HG03342 (cell line): ENCODE measurements around the gene PLXNC1.

ENCODE experiments used
- ATAC-seq: cut with Tn5 transposase; IDR thresholded peaks from one replicate; pipeline ENCODE4 v1.9.1; 2021; ENCODE audit warnings: mild to moderate bottlenecking, moderate library complexity; ENCODE audit not compliant: unreplicated experiment

PLXNC1 gene

DNA sequence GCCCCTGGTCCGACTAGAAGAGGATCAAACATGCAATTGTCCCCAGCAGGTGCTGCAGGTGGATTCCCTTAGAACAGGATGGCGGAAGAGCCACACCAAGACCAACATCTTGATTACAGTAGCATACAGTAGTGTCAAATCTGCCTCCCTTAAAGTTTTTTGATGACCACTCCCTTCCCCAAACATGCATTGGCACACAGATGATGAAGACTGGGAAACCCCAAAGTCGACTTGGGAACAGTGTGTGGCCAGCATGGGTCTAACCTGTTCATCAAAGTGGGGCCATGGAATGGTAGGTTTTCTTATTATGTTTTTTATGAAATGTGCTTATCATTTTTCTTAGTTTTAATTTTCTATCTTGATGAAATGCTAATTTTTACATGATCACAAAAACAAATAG, 8.8 kb downstream of the PLXNC1 start:
- no peak for ATAC-seq

DNA sequence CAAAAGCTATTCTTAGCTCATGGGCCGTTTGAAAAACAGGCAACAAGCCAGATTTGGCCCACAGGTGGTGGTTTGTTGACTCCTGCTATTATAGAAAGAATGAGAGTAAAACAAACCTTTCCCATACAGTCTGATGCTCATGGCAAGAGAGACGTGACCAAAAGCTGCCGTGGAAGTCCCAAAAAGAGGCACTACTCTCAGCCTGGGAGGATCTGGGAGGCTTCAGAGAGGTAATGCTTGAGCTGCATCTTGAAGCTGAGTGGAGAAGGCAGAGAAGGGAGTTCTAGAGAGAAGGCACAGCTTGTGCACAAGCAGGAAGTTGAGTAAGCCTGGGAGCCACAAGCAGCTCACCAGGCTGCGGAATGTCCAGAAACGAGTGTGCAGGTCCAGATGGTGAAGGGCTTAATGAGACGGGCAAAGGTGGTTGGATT, 9.6 kb downstream of the PLXNC1 start:
- ATAC-seq, result peak; percentile 63

DNA sequence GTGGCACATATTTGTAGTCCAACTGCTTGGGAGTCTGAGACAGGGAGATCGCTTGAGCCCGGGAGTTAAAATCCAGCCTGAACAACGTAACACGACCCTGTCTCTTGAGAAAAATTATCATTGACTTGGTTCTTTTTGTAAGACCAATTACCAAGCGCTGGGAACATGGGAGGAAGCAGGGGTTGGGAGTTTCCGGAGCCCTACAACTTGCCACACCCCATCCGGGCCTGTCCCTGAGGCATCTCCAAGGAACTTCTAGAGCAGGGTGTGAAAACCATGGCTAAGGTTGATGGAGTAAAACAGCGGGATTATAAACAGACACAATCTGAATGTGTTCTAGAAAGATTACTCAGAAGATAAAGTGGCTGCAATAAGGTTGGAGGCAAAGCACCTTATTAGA, 10.3 kb downstream of the PLXNC1 start:
- ATAC-seq, result no peak

DNA sequence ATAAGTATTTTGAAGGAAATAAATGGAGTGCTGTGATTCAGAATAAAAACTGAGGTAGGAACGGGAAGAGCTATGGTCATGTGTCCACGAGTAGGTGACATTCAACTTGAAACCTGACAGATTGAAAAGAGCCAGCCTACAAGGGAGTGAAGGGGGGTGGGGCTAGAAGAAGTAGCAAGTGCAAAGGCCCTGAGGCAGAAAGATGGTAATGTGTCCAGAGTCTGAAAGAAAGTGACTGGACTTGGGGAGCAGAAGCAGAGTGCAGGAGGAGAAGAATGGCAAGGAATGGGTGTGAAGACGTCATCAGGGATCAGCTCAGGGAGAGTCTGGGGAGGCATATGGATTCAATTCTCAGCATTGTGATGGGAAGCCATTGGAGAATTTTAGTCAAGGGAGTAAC, 13.7 kb downstream of the PLXNC1 start:
- ATAC-seq, result no peak

DNA sequence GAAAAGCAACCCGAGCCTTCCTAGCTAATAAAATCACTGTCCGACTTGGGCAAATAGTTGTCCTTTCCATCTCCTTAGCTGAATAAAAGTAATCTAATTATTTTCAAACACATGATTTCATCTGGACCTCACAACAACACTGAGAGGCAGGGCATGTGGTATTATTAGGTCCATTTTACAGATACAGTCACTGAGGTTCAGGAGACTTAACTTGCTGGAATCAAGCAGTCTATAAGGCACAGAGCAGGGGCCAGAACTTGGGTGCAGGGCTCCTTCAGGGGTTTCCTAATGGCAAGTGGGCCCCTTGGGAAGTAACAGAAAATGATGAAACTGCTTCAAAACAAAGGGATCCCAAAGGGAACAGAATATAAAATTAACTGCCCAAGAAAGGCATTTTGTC, 15.5 kb downstream of the PLXNC1 start:
- ATAC-seq, result no peak

DNA sequence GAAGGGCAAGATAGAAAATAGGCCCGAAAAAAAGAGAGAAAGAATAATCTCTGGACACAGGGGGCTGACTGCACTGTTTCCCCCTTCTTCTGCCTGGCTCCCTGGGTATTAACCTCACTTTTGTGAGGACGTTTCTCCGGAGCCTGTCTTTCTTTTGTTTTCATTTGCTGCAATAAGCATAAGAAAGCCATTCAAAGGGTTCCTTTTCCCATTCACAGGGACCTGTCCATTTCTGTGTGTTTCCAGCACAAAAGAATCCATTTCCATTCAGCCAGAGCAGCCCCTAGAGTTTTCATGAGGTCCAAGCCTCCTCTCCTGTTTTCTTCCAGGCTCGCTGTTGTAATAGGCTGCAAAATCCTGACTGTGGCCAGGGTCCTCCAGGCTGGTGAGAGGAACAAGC, 16.8 kb downstream of the PLXNC1 start:
- no peak for ATAC-seq

DNA sequence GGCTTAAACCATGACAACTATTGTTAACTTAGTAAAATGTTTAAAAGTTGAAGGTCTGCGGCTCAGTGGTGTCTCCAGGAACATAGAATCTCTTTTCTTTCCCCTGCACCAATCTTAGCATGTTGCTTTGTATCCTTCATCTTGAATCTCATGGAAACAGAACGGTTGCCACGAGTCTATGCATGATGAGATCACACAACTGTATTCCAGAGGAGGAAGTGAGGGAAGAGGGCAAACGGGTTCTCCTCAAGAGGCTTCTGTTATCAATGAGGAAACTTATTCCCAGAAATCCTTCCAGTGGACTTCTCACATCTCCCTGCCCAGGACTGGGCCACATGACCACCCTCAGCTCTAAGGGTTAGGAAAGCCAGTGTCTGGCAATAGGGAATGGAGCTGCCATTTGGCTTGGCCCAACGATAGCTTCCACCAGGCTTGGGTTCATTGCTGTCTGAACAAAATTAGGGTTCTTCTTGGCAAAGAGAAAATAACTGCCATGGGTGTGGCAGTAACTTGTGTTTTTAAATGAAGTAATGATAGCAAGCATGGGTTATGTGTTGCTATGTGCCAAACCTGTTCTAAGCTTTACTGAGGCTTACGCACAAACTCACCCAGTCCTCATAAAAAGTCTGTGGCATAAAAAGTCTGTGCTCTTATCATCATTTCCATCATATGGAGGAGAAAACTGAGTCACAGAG, 17.4 kb downstream of the PLXNC1 start:
- no peak for ATAC-seq

DNA sequence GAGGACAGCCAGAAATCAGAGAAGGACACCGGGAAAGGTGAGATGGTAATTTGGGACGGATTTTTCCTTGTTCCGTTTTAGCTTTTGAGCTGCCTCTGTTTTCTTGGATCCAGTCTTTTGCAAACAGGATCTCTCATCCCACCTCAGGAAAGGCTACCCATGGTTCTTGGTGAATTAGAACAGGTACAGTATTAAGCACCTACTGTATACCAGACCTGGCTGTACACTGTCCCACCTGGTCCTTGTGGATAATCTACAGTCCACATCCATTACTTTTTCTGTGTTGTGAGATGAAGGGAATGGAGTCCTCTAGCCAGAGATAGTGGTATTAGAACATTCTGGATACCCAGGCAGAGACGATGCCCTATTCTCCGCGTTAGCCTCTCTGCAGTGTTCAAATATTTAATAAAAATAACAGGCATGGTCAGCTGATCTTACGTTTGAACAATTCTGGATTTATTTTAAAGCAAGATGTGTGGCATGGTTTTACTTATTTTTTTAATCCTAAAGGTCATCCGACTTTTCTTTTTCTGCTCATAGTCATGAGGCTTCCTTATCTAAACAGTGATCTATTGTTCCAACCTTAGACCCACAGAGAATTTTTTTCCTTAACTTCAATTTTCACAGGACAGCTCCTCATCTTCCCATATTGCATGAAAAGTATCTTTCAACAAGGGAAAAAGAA, 18.8 kb downstream of the PLXNC1 start:
- ATAC-seq, result no peak

DNA sequence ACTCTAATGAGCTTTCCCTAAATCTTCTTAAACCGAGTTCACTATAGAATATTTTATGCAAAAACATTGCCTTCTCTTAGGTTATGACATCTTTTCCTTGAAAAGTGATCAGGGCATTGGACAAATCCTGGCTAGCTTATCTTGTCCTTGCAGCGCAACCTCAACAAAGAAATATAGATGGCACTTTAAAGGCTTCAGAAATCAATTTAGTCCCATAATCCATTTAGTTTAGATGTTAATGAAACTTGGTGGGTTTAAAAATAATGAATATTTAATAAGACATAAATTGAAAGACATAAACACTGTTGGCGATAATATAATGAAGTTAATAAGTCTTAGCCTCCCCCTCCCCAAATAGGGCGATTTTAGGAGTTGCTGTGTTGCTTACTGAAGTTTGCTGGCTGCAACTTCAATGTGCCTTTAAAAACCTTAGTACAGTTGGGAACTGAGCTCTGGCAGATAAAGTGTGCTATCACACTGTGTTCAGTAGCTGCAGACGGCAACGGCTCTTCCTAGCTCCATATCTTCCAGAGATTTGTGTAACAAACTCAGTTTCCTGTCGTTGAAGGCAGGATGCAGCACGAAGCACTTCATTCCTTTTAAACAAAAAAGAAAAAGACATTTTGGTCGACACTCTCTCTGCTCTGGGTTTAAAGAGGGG, 19.5 kb downstream of the PLXNC1 start:
- ATAC-seq, result no peak

DNA sequence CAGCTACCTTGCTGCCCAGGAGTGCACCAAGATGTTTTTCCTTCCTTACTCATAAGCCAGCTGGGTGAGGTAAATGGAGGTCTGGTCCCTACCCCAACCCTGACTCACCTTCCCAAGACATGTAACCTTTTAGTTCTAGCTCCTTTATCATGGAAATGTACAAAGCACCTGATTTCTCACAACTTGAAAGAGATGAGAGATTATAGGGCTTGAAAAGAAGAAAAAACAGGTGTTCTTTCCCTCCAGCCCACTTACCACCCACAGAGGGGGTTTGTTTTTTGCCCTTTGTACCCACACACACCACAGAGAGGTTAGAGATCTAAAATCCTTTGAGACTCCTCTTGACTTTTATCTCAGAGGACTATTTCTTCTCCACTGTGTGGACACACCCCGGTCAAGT, 21.1 kb downstream of the PLXNC1 start:
- ATAC-seq, result no peak

DNA sequence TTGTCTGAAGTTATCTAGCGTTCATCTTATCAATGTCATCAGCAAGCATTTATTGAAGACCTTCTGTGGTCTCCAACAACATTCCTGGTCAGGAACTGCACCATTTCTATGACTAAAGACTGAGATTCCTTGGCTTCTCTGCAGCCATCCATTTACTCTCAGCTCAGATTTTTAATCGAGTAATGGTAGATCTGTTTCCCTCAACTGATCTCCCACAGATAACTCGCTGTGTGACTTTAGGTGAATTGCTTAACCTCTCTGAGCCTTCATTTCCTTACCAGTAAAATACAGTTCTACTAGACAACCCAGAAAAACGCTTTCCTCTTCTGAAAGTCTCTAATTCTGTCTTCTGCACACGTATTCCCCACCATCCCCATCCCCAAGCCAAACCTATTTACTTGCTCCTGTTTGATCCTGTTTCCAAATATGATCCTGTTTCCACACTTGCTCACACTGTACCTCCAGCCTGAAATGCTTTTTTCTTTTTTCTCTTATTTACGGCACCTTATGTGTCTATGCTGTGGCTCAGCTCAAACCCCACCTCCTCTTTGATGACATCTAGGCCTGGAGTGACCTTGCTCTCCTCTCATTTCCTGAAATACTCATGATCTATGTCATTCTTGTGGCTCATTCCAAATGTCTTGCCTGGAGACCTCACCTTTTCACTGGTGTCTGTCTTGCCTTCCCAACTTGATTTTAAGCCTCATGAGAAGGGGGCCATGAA, 21.8 kb downstream of the PLXNC1 start:
- ATAC-seq, result no peak

DNA sequence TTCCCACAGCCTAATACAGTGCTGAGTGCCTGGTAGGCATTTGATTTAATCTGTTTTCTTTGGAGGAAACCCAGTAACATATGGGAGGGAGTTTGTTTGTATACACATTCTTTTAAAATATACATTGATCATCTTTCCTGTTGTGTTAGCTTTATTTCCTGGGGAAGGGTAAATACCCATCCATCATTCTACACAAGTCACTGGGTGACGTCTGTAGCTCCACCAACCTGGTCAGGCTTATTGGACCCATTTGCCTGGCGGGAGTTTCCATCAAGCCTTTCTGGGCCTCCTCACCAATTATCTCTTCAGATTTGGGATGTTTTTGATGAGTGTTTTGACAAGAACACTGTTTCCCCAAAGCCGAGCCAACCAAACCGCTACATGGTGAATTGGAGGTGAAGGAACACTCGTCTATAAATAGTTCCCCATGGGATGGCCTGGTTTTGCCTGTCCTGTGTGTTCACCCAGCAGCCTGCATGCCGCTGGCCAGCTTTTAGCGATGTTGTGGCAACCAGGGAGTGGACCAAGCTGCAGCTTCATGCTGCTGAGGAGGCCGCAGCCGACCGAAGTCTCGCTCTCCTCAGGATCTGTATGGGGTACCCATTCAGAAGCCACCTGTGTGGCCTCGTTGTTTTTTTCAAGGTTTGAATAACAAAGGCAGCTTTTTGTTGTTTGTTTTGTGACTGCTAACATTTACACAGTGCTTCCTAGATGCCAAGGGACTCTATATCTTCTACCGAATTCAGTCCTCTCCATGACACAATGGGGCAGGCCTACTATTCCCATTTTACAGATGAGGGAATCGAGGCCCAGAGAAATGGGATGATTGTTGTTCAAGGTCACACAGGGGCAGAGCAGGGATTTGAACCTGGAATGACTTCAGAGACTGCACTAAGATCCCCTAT, 22.6 kb downstream of the PLXNC1 start:
- ATAC-seq, result no peak

DNA sequence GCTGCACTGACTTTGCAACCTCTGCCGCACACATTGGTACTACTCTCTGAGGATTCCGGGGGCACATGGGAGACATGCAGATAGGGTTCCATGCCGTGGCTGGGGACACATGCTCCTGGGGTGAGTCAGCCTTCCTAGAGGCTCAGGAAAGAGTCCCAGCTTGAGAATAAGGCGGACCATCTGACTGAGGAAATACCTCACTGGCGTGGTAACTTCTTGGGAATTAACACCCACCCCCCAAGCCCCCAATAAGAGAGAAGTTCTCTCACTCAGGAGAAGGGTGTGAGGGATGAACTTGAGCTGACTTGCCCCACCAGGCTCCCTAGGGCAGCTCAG, 23.2 kb downstream of the PLXNC1 start:
- ATAC-seq, result no peak

DNA sequence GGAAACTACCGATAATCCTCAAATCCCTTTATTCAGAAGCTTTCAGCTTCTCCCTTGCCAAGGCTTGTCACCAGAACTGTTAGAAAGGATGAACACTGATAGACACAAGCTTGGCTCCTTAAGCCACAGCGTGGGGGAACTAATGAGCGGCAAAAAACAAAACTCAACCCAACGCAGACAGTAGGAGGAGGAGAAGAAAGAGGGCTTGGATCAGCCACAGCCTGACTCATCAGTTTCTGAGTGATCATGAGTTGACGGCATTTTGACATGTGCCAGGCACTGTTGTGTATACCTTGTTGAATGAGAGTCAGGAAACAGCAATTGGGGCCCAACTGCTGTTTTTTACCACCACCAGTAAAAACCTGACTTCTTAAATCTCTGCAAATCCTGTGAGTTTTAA, 23.7 kb downstream of the PLXNC1 start:
- ATAC-seq, result no peak

DNA sequence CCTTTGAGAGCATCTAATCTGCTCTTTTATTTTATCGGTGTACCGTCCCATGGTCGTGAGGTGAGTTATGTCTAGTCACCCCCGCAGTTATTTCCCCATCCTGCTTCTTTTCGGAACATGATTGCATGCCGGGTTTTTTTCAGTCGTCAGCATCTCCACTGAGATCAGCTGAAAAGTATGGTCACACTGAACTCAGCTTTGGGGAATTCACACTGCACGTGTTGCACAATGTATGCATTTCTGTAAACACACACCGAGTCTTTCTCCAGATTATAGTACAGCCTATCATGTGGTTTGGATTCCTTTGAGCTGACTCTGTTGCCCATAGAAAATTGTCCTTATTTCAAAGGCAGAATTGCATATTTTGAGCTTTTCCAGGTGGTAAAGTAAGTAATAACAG, 24.6 kb downstream of the PLXNC1 start:
- no peak for ATAC-seq

DNA sequence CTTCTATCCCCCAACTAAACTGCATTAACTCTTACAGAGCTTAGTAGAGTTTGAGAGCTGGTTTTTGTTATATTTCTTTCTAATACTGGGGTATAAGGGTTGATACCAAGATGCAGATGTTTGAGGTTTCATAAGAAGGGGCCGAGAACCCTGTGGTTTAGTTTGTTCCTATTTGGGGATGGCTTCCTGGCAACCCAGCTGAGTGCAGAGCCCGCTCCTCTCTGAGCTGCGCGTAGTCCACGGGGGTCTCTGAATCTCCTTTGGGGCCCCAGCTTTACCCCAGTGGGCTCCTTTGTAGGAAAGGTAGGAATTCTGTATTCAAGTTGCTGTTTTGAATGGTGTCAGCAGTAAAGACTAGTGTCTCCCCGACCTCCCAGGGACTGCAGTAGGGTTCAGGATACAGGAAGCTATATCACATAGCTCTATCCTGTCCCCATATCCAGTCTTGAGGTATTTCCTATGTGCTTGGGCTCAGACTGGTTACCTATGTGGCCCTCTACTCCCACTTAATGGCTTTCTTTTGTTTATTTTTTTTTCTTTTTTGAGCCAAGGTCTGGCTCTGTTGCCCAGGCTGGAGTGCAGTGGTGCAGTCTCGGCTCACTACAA, 25.4 kb downstream of the PLXNC1 start:
- peak; percentile 48 for ATAC-seq

DNA sequence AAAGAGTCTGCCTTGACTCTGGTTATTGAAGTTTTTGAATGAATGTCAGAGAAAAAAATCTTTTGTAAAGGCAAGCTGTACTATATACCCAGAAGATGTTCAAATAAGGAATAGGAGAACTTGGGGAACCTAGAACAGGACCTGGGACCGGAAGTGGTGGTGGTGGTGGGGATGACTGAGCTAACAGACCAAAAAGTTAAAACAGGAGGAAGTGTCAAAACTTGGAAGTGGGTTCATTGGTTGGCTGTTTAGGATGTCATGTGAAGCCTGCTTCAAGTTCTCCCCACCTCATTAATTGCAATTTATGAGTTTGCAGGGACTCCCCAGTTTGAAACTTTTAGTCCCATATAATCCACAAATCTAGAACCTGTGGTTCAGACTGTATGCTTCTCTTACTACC, 26.2 kb downstream of the PLXNC1 start:
- ATAC-seq, result no peak

DNA sequence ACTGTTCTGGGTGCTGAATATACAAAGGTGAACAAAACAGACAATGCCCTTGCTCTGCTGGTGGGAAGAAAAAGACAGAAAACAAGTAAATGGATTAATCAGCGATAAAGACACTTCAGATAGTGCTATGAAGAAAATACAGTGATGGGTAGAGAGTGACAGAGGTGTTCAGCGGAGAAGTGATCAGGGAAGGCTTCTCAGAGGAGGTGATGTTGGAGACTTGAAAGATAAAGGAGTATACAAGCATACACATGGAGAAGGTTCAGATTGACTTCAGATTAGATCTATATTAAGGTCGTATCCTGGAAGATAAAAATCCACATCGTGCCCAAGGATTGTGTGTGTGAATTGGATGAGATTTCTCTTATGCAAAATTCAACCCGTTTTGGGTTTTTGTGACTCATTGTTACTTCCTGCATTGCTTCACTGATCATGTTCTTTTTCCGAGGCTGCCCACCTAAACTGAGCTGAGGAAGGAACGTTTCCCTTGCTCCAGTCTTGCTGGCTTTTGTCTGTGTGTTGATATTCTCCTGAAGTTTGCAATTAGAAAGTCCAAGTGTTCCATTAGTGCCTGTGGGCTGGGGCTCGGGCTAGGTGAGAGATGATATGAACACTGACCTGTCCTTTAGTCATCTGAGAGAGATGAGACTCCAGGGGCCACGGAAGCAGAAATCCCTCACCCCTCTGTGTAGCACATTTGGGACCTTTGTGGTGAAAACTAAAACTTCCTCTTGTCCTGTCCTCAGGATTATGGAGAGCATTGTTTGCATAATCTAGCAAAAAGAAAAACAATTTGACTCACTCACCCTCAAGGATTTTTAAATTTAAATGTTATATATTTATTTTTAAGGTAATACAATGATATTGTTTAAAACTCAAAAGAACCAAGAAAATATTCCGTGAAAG, 27.6 kb downstream of the PLXNC1 start:
- ATAC-seq, result no peak

DNA sequence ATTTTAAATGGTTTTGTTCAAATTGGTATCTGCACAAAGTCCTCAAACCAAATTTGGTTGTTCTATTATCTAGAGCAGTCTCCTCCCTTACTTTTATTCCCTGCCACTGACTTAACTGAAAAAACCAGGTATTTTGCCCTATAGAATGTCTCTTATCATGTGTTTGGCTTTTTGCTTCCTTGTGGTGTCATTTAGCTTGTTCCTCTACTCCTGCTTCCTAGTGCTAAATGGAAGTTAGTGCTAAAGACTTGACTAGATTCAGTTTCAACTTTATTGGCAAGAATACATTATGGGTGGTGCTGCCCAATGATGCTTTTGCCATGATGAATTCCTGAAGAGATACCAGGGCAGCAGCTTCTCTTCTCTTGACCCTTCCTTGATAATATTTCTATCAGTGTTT, 29.7 kb downstream of the PLXNC1 start:
- ATAC-seq, result no peak
